NCI-H2196 (cell line): ENCODE results near the gene GPC1.

ENCODE experiments used
- DNase-seq: peaks from one replicate; lab custom pipeline; 2025; ENCODE audit not compliant: unreplicated experiment; lab: John Stamatoyannopoulos, UW

The GPC1 gene

GRCh38 chr2:240441326-240441992 lies 6.0 kb downstream of the GPC1 start:
- no peak for DNase-seq

- no peak for DNase-seq
These were observed 6.5 kb downstream of the GPC1 start for GRCh38 chr2:240441993-240442411.

- DNase-seq = no peak
These were observed 7.6 kb downstream of the GPC1 start for GRCh38 chr2:240442891-240443715.

GRCh38 chr2:240443891-240444301 lies 8.4 kb downstream of the GPC1 start:
- no peak for DNase-seq

GRCh38 chr2:240444464-240444863 lies 9.0 kb downstream of the GPC1 start:
- DNase-seq = no peak

GRCh38 chr2:240445961-240446663 lies 10.6 kb downstream of the GPC1 start:
- DNase-seq = no peak

- no peak for DNase-seq
These were observed 11.3 kb downstream of the GPC1 start for GRCh38 chr2:240446664-240447175.

GRCh38 chr2:240447331-240447730 lies 11.9 kb downstream of the GPC1 start:
- no peak for DNase-seq

- DNase-seq = no peak
These were observed 12.5 kb downstream of the GPC1 start for GRCh38 chr2:240447934-240448333.

- peak; percentile 9 for DNase-seq
These were observed 13.2 kb downstream of the GPC1 start for GRCh38 chr2:240448387-240449274.

GRCh38 chr2:240449764-240450531 lies 14.5 kb downstream of the GPC1 start:
- DNase-seq = no peak

- DNase-seq = no peak
These were observed 15.2 kb downstream of the GPC1 start for GRCh38 chr2:240450532-240451107.

GRCh38 chr2:240451108-240451611 lies 15.7 kb downstream of the GPC1 start:
- no peak for DNase-seq

- DNase-seq = no peak
These were observed 16.5 kb downstream of the GPC1 start for GRCh38 chr2:240451791-240452461.

GRCh38 chr2:240452462-240453256 lies 17.2 kb downstream of the GPC1 start:
- DNase-seq = peak; percentile 90

- DNase-seq = no peak
These were observed 18.1 kb downstream of the GPC1 start for GRCh38 chr2:240453461-240454105.

- DNase-seq = no peak
These were observed 18.8 kb downstream of the GPC1 start for GRCh38 chr2:240454106-240454901.
